Type B pancreatic cell (in vitro differentiated cells): ENCODE measurements around the gene SDSL. TPM values are rescaled to one million over a fixed set of nuclear protein-coding genes. Genes with fewer than 3 reads are reported as not detected.

Experiments used
- DNase-seq: peaks from one replicate; pipeline ENCODE4 v3.0.0; 2021; ENCODE audit warnings: mixed read lengths; ENCODE audit not compliant: unreplicated experiment; ENCODE audit errors: extremely low spot score
- H3K27ac Mint-ChIP-seq: 2 replicates; pipeline ENCODE4 v1.8.0; 2021; ENCODE audit warnings: mild to moderate bottlenecking, mixed read lengths
- H3K27me3 Mint-ChIP-seq: 2 replicates; pipeline ENCODE4 v1.8.0; 2021; ENCODE audit warnings: mixed read lengths
- H3K36me3 Mint-ChIP-seq: 2 replicates; pipeline ENCODE4 v1.8.0; 2021; ENCODE audit warnings: mixed read lengths
- H3K4me1 Mint-ChIP-seq: one replicate; pipeline ENCODE4 v1.8.0; 2021; ENCODE audit warnings: mixed read lengths; ENCODE audit not compliant: unreplicated experiment
- H3K4me3 Mint-ChIP-seq: 2 replicates; pipeline ENCODE4 v1.8.0; 2021; ENCODE audit warnings: mild to moderate bottlenecking, mixed read lengths
- H3K9me3 Mint-ChIP-seq: 2 replicates; pipeline ENCODE4 v1.8.0; 2021; ENCODE audit warnings: mixed read lengths
- CTCF ChIP-seq: fragments of 200-600 bp; sonication (generic); conservative IDR thresholded peaks from 2 replicates; pipeline ENCODE4 v1.5.0; 2021; ENCODE audit warnings: antibody characterized with exemption, mild to moderate bottlenecking
- total RNA-seq: library from RNA; stranded (reverse); gene quantifications from 2 replicates; pipeline ENCODE4 v1.2.1, GENCODE V29; 2021; ENCODE audit warnings: low replicate concordance

Gene SDSL
- total RNA-seq, 1 donor from 2014 or later: 4.5 TPM

- no peaks in the 10 kb centered on the region for H3K36me3 Mint-ChIP-seq
- no peak overlapping the region for H3K4me3 Mint-ChIP-seq
- no peak for TF ChIP-seq CTCF
- DNase-seq: no peak
- no peak overlapping the region for H3K27ac Mint-ChIP-seq
- H3K9me3 Mint-ChIP-seq: no peaks in the 10 kb centered on the region
- H3K4me1 Mint-ChIP-seq: no peaks in the 10 kb centered on the region
- peaks cover 78% of the 10 kb centered on the region for H3K27me3 Mint-ChIP-seq
Observed at GRCh38 chr12:113456199-113456598, 34.0 kb downstream of the SDSL start.

- Mint-ChIP-seq H3K4me1 (no peaks in the 10 kb centered on the region), H3K27ac (no peak overlapping the region), H3K27me3 (peaks cover 84% of the 10 kb centered on the region), H3K36me3 (no peaks in the 10 kb centered on the region), H3K4me3 (no peak overlapping the region), H3K9me3 (no peaks in the 10 kb centered on the region)
- no peak for DNase-seq
- no peak for TF ChIP-seq CTCF
Observed at GRCh38 chr12:113456761-113457160, 34.6 kb downstream of the SDSL start.

GRCh38 chr12:113457185-113457584 is 35.0 kb downstream of the SDSL start:
- DNase-seq: no peak
- no peak overlapping the region for H3K4me3 Mint-ChIP-seq
- H3K27ac Mint-ChIP-seq: no peak overlapping the region
- H3K4me1 Mint-ChIP-seq: no peaks in the 10 kb centered on the region
- no peaks in the 10 kb centered on the region for H3K36me3 Mint-ChIP-seq
- H3K27me3 Mint-ChIP-seq: peaks cover 86% of the 10 kb centered on the region
- no peak for TF ChIP-seq CTCF
- no peaks in the 10 kb centered on the region for H3K9me3 Mint-ChIP-seq

GRCh38 chr12:113457710-113458109 is 35.5 kb downstream of the SDSL start:
- Mint-ChIP-seq H3K4me1 (peaks cover 3% of the 10 kb centered on the region), H3K4me3 (no peak overlapping the region), H3K27me3 (peaks cover 88% of the 10 kb centered on the region), H3K9me3 (no peaks in the 10 kb centered on the region), H3K27ac (no peak overlapping the region), H3K36me3 (no peaks in the 10 kb centered on the region)
- TF ChIP-seq CTCF: no peak
- no peak for DNase-seq

GRCh38 chr12:113459981-113460380 is 37.8 kb downstream of the SDSL start:
- no peaks in the 10 kb centered on the region for H3K9me3 Mint-ChIP-seq
- H3K27me3 Mint-ChIP-seq: peaks cover 89% of the 10 kb centered on the region
- DNase-seq: no peak

More at GRCh38 chr12:113459981-113460380, 37.8 kb downstream of the SDSL start:
- Mint-ChIP-seq H3K4me1 (peaks cover 10% of the 10 kb centered on the region), H3K36me3 (no peaks in the 10 kb centered on the region), H3K27ac (no peak overlapping the region), H3K4me3 (no peak overlapping the region)
- TF ChIP-seq CTCF: no peak
